ENCODE results near the gene FOXO1.

- TF ChIP-seq REST (IDR thresholded peaks at IDR 0.05; ENCODE audit: low read depth) (no peak), POLR2A (IDR thresholded peaks at IDR 0.05; ENCODE audit: borderline replicate concordance, extremely low read depth, insufficient read depth, insufficient read length) (no peak), EZH2phosphoT487 (IDR thresholded peaks at IDR 0.05; ENCODE audit: borderline replicate concordance) (no peak), CTCF (IDR thresholded peaks at IDR 0.05 in 2 of 3, conservative IDR thresholded peaks at IDR 0.05 in 1 of 3; ENCODE audit: borderline replicate concordance in 1 of 3, insufficient read depth in 1 of 3, low read depth in 2 of 3, low read length in 2 of 3) (no peak)
These were observed 60.9 kb downstream of the FOXO1 start for GRCh38 chr13:40605573-40605972.

Data from HCT116 (cell line).